Smooth muscle cell of the umbilical artery (primary cell): ENCODE results near the gene ERH. TPM values are rescaled to one million over a fixed set of nuclear protein-coding genes. Genes with fewer than 3 reads are reported as not detected.

ENCODE experiments used
- total RNA-seq: library from RNA; depleted of rRNA; stranded (reverse); fragments of >200 nt; gene quantifications from 2 replicates; pipeline ENCODE4 v1.2.3, GENCODE V29; 2014

ERH gene
- total RNA-seq, result 79.7 and 95.3 TPM in 2 replicates

GRCh38 chr14:69398053-69398817 lies at the start of gene ERH, which contains the start of gene SLC39A9:
Gene ERH, minus strand, starts transcription at chr14:69398299. Its CDS starts 66 bp downstream, at chr14:69398233.
Gene SLC39A9, plus strand, starts transcription at chr14:69398692. Its CDS starts 678 bp downstream, at chr14:69399370.

Other genes with a start within 250 kb of the ERH start
- gene DCAF5, start 245.2 kb downstream of the ERH start, total RNA-seq, result 18.7 and 19.4 TPM in 2 replicates
- 12.8 and 25.3 TPM in 2 replicates for gene EXD2, start 206.8 kb downstream of the ERH start, total RNA-seq
- 2.1 and 5.0 TPM in 2 replicates for gene GALNT16, start 138.1 kb downstream of the ERH start, total RNA-seq
- 121 and 198 TPM in 2 replicates for gene SLC39A9, start 393 bp upstream of the ERH start, total RNA-seq
- not detected in 2 replicates for gene PLEKHD1, start 86.4 kb upstream of the ERH start, total RNA-seq
- gene CCDC177, start 176.6 kb upstream of the ERH start, total RNA-seq, result not detected in 2 replicates
- gene SUSD6, start 213.3 kb upstream of the ERH start, total RNA-seq, result 16.4 and 17.8 TPM in 2 replicates